Gastrocnemius medialis (tissue), 4 donors: ENCODE results near the gene SGIP1.

Source experiments
- CTCF ChIP-seq, 5 experiments: fragments of 450-650 bp in 3 of 5; fragments of 200-600 bp in 2 of 5; sonication (generic) in 2 of 5; IDR thresholded peaks in 4 of 5; conservative IDR thresholded peaks in 1 of 5; 1 replicate in 4 of 5; 2 replicates in 1 of 5; pipeline ENCODE4 v1.5.1; 2016 to 2019; ENCODE audit warnings: antibody characterized with exemption in 5 of 5, mild to moderate bottlenecking in 3 of 5, moderate library complexity in 3 of 5
- POLR2A ChIP-seq, 2 donors: fragments of 450-650 bp; IDR thresholded peaks; one replicate each; pipeline ENCODE4 v1.6.1; 2017; ENCODE audit warnings: antibody characterized with exemption in 2 of 2, mild to moderate bottlenecking in 2 of 2, moderate library complexity in 2 of 2

- TF ChIP-seq CTCF (IDR thresholded peaks at IDR 0.05 in 4 of 5, conservative IDR thresholded peaks at IDR 0.05 in 1 of 5) (no peak), POLR2A (IDR thresholded peaks at IDR 0.05) (no peak)
These were observed 245.6 kb downstream of the SGIP1 start for GRCh38 chr1:66779475-66780078.
